GM12872 (cell line): ENCODE measurements around the gene GPR101.
A peak's percentile ranks its signal among the peaks of the same experiment; 100 is the strongest.

Experiments used
- CTCF ChIP-seq: IDR thresholded peaks from 3 replicates; pipeline ENCODE4 v1.5.1; 2011; ENCODE audit warnings: low read depth, mild to moderate bottlenecking, low read length, moderate library complexity; ENCODE audit not compliant: insufficient read depth

The GPR101 gene

DNA sequence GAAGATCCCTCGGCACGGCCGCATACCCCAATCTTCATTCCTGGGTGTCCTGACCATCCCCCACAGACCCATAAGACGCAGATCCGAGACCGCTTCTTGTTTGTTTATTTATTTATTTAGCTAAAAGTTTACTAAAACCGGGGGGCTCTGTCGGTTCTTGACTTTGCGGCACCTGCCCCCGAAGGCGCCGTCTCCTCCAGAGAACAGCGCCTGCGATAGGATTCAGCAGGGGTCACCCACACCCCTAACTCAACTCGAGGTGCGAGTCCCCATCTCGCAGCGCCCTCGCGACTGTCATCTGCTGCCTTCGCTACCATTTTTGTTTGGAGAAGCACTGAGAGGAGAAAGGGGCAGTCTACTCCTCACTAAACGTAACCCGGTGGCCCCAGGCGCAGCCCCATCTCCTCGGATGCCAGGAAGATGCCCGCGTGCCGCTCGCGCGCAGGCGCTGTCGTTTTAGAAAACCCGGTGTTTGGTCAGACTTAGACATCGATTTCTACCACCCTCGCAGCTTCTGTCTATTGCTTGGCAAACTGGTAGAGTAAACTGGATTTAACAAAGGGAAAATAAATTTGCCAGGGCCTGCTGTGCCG is 18.9 kb upstream of the GPR101 start:
- TF ChIP-seq CTCF: no peak

GRCh38 chrX:137051978-137052642 is 18.3 kb upstream of the GPR101 start:
- peak; percentile 84 for TF ChIP-seq CTCF

DNA sequence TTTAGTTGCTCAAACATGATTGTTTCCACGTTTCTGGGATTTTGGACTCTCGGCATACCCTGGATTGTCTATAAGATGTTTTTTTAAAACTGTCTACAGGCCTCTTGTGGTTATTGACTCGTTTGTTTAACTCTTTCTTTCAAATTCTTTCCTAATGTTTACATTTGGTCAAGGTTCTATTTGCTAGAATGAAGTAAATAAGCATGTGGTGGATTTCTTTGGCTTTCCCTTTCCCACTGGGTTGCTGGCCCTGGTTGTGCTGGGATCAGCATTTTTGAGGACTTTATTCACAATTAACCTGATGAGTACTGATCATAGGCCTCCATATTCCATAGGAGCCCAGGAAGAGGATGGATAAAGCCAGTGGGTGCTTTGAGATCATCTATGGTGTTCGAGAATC is 11.1 kb upstream of the GPR101 start:
- no peak for TF ChIP-seq CTCF

GRCh38 chrX:137043736-137044135 is 9.9 kb upstream of the GPR101 start:
- TF ChIP-seq CTCF: no peak

- no peak for TF ChIP-seq CTCF
Observed at GRCh38 chrX:137041329-137041728, 7.5 kb upstream of the GPR101 start.

GRCh38 chrX:137040113-137040794 is 6.5 kb upstream of the GPR101 start:
- no peak for TF ChIP-seq CTCF

GRCh38 chrX:137034508-137034872 is 695 bp upstream of the GPR101 start:
- no peak for TF ChIP-seq CTCF
